Hepatocyte (in vitro differentiated cells): ENCODE results near the gene C6orf132.

ENCODE experiments used
- EZH2 ChIP-seq: fragments of 200-600 bp; sonication (generic); IDR thresholded peaks from 2 replicates; pipeline ENCODE4 v1.6.1; 2016; ENCODE audit warnings: antibody characterized with exemption, mild to moderate bottlenecking, borderline replicate concordance
- EZH2phosphoT487 ChIP-seq: fragments of 200-600 bp; sonication (generic); IDR thresholded peaks from one replicate; pipeline ENCODE4 v1.6.1; 2018; ENCODE audit warnings: antibody characterized with exemption, mild to moderate bottlenecking, low read depth, moderate library complexity; ENCODE audit not compliant: unreplicated experiment, severe bottlenecking
- TF ChIP-seq, protein P1 (sequence below): fragments of 200-600 bp; sonication (generic); IDR thresholded peaks from 2 replicates; pipeline ENCODE4 v1.5.1; 2016; ENCODE audit warnings: antibody characterized with exemption, mild to moderate bottlenecking; ENCODE audit not compliant: poor library complexity

DNA sequence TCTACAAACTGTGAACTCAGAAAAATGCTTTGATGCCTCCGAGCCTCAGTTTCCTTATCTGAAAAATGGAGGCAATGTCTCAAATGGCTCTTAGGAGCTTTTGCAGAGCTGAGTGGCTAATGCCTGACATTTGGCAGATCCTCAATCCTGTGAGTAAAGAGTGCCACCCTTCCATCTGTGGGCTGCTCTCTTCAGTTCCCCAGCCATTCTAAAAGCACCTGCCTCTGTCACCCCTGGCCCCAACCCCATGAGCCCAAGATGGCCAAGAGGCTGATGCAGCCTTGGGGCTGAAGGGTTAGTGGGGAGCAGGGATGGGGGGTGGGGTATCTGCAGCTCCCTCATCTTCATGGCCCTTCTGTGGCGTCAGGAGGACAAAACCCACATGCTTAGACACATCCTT, 16.2 kb upstream of the C6orf132 start:
- TF ChIP-seq EZH2 = no peak
- TF ChIP-seq, protein P1, sequence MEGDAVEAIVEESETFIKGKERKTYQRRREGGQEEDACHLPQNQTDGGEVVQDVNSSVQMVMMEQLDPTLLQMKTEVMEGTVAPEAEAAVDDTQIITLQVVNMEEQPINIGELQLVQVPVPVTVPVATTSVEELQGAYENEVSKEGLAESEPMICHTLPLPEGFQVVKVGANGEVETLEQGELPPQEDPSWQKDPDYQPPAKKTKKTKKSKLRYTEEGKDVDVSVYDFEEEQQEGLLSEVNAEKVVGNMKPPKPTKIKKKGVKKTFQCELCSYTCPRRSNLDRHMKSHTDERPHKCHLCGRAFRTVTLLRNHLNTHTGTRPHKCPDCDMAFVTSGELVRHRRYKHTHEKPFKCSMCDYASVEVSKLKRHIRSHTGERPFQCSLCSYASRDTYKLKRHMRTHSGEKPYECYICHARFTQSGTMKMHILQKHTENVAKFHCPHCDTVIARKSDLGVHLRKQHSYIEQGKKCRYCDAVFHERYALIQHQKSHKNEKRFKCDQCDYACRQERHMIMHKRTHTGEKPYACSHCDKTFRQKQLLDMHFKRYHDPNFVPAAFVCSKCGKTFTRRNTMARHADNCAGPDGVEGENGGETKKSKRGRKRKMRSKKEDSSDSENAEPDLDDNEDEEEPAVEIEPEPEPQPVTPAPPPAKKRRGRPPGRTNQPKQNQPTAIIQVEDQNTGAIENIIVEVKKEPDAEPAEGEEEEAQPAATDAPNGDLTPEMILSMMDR = no peak
- TF ChIP-seq EZH2phosphoT487 = no peak
